HG03439 (cell line): ENCODE data around the gene GNA14.
"Not testable (repeated sequence)": the region's sequence is repeated elsewhere in the genome, so short reads cannot be mapped to it uniquely, and the experiment has no call there.

Experiments used
- ATAC-seq: cut with Tn5 transposase; IDR thresholded peaks from one replicate; pipeline ENCODE4 v1.9.1; 2021; ENCODE audit warnings: mild to moderate bottlenecking, moderate library complexity; ENCODE audit not compliant: unreplicated experiment

Gene GNA14

GRCh38 chr9:77647267-77648233 lies 572 bp downstream of the GNA14 start:
- no peak for ATAC-seq

GRCh38 chr9:77643871-77644270 lies 4.3 kb downstream of the GNA14 start:
- no peak for ATAC-seq

- no peak for ATAC-seq
Observed at GRCh38 chr9:77640741-77641580, 7.2 kb downstream of the GNA14 start.

- no peak for ATAC-seq
Observed at GRCh38 chr9:77632652-77633051, 15.5 kb downstream of the GNA14 start.

- ATAC-seq: not testable (repeated sequence)
Observed at GRCh38 chr9:77628864-77629263, 19.3 kb downstream of the GNA14 start.

GRCh38 chr9:77616191-77616590 lies 31.9 kb downstream of the GNA14 start:
- ATAC-seq: no peak

GRCh38 chr9:77614645-77615044 lies 33.5 kb downstream of the GNA14 start:
- ATAC-seq: no peak

- ATAC-seq: no peak
Observed at GRCh38 chr9:77606526-77606925, 41.6 kb downstream of the GNA14 start.

- ATAC-seq: no peak
Observed at GRCh38 chr9:77605449-77606220, 42.5 kb downstream of the GNA14 start.

GRCh38 chr9:77604316-77604715 lies 43.8 kb downstream of the GNA14 start:
- no peak for ATAC-seq

- ATAC-seq: no peak
Observed at GRCh38 chr9:77602852-77603251, 45.3 kb downstream of the GNA14 start.

GRCh38 chr9:77601476-77602099 lies 46.5 kb downstream of the GNA14 start:
- ATAC-seq: no peak

GRCh38 chr9:77600810-77601209 lies 47.3 kb downstream of the GNA14 start:
- ATAC-seq: no peak

- no peak for ATAC-seq
Observed at GRCh38 chr9:77599492-77599891, 48.6 kb downstream of the GNA14 start.

GRCh38 chr9:77598991-77599390 lies 49.1 kb downstream of the GNA14 start:
- no peak for ATAC-seq

GRCh38 chr9:77598524-77598923 lies 49.6 kb downstream of the GNA14 start:
- no peak for ATAC-seq

- no peak for ATAC-seq
Observed at GRCh38 chr9:77597057-77597456, 51.1 kb downstream of the GNA14 start.

- no peak for ATAC-seq
Observed at GRCh38 chr9:77595426-77596095, 52.6 kb downstream of the GNA14 start.

GRCh38 chr9:77594963-77595362 lies 53.2 kb downstream of the GNA14 start:
- ATAC-seq: no peak

- ATAC-seq: no peak
Observed at GRCh38 chr9:77593528-77593927, 54.6 kb downstream of the GNA14 start.
